22Rv1 (cell line): ENCODE results near the gene FAM170B.

ENCODE experiments used
- CTCF ChIP-seq: fragments of 450-650 bp; IDR thresholded peaks from 2 replicates; pipeline ENCODE4 v1.5.1; 2017; ENCODE audit warnings: mild to moderate bottlenecking
- ZFX ChIP-seq: fragments of 450-650 bp; IDR thresholded peaks from 2 replicates; pipeline ENCODE4 v1.6.1; 2017; ENCODE audit warnings: antibody characterized with exemption, borderline replicate concordance

- TF ChIP-seq CTCF (no peak), ZFX (no peak)
These were observed 4.6 kb upstream of the FAM170B start for GRCh38 chr10:49138361-49138891.
